IMR-90 (cell line): ENCODE measurements around the gene DRD2. TPM values are rescaled to one million over a fixed set of nuclear protein-coding genes. Genes with fewer than 3 reads are reported as not detected.

Experiments
- ATAC-seq: fragments of 200-7000 bp; cut with Tn5 transposase; 2 replicates; pipeline ENCODE4 v1.9.1; 2020; ENCODE audit warnings: low read depth, mild to moderate bottlenecking, moderate library complexity
- BruUV-seq: library from RNA; stranded (reverse); fragments of 400-500 nt; replicated peaks from 2 replicates; lab custom pipeline; 2021; lab: Mats Ljungman, UMichigan
- CTCF ChIA-PET: fragments of 300-600 bp; formaldehyde crosslinking; extraction: SDS; loops from one replicate; lab custom pipeline; 2021; ENCODE audit warnings: antibody characterized with exemption; lab: Yijun Ruan, JAX
- POLR2A ChIA-PET: fragments of 300-600 bp; sonication (Branson Sonifier 250); formaldehyde crosslinking; loops from one replicate; lab custom pipeline; 2022; ENCODE audit warnings: antibody characterized with exemption; ENCODE audit not compliant: unreplicated experiment; lab: Charles Lee
- DNase-seq: peaks from one replicate; pipeline ENCODE4 v3.0.0; 2013
- H2AFZ ChIP-seq: replicated peaks from 2 replicates; pipeline ENCODE3; 2013; ENCODE audit warnings: low read length, mild to moderate bottlenecking; ENCODE audit not compliant: poor library complexity
- H2AK5ac ChIP-seq: 2 replicates; pipeline ENCODE4 v1.6.1; 2013; ENCODE audit warnings: low read depth, low read length, inconsistent platforms
- H2AK9ac ChIP-seq: replicated peaks from 2 replicates; pipeline ENCODE3; 2013; ENCODE audit warnings: mild to moderate bottlenecking, low read depth, low read length, moderate library complexity; ENCODE audit not compliant: poor library complexity
- H2BK120ac ChIP-seq: 2 replicates; pipeline ENCODE4 v1.6.1; 2013; ENCODE audit warnings: low read depth, low read length, inconsistent platforms
- H2BK15ac ChIP-seq: 3 replicates; pipeline ENCODE4 v1.6.1; 2013; ENCODE audit warnings: low read depth, low read length, inconsistent platforms
- H2BK20ac ChIP-seq: 2 replicates; pipeline ENCODE4 v1.6.1; 2013; ENCODE audit warnings: low read depth, mild to moderate bottlenecking, inconsistent platforms, low read length, moderate library complexity
- H2BK5ac ChIP-seq: 2 replicates; pipeline ENCODE4 v1.6.1; 2013; ENCODE audit warnings: mild to moderate bottlenecking, low read depth, low read length, inconsistent platforms; ENCODE audit not compliant: poor library complexity, severe bottlenecking
- H3K14ac ChIP-seq: replicated peaks from 2 replicates; pipeline ENCODE4 v1.6.1; 2013; ENCODE audit warnings: low read depth, low read length, inconsistent platforms
- H3K18ac ChIP-seq: 2 replicates; pipeline ENCODE4 v1.6.1; 2013; ENCODE audit warnings: low read depth, low read length, control low read depth
- H3K23ac ChIP-seq: 2 replicates; pipeline ENCODE4 v1.6.1; 2013; ENCODE audit warnings: low read depth, low read length, inconsistent platforms
- H3K27ac ChIP-seq: 2 replicates; pipeline ENCODE4 v1.5.1; 2013; ENCODE audit warnings: mild to moderate bottlenecking, control low read depth, low read length; ENCODE audit not compliant: insufficient read depth
- H3K27me3 ChIP-seq: 2 replicates; pipeline ENCODE4 v1.6.1; 2013; ENCODE audit warnings: low read length; ENCODE audit not compliant: control insufficient read depth, insufficient read depth
- H3K36me3 ChIP-seq: 2 replicates; pipeline ENCODE4 v1.6.1; 2013; ENCODE audit warnings: low read length, mixed read lengths; ENCODE audit not compliant: control insufficient read depth, insufficient read depth
- H3K4ac ChIP-seq: 2 replicates; pipeline ENCODE4 v1.6.1; 2013; ENCODE audit warnings: low read depth, low read length, inconsistent platforms
- H3K4me1 ChIP-seq: 2 replicates; pipeline ENCODE4 v1.6.1; 2013; ENCODE audit warnings: low read length, mixed read lengths; ENCODE audit not compliant: control insufficient read depth, insufficient read depth
- H3K4me2 ChIP-seq: 2 replicates; pipeline ENCODE4 v1.6.1; 2013; ENCODE audit warnings: low read depth, mild to moderate bottlenecking, control low read depth, low read length, moderate library complexity
- H3K4me3 ChIP-seq: 2 replicates; pipeline ENCODE4 v1.5.1; 2013; ENCODE audit warnings: low read depth, mild to moderate bottlenecking, control low read depth, low read length, moderate library complexity; ENCODE audit not compliant: insufficient read depth
- H3K56ac ChIP-seq: 2 replicates; pipeline ENCODE4 v1.6.1; 2013; ENCODE audit warnings: low read length, inconsistent platforms; ENCODE audit not compliant: insufficient read depth; ENCODE audit errors: extremely low read depth
- H3K79me1 ChIP-seq, 2 experiments: 2 replicates each; pipeline ENCODE4 v1.6.1; 2013; ENCODE audit warnings: low read length in 2 of 2, inconsistent platforms in 1 of 2, low read depth in 1 of 2
- H3K9ac ChIP-seq: 2 replicates; pipeline ENCODE4 v1.6.1; 2013; ENCODE audit warnings: low read depth, low read length, control low read depth
- H3K9me1 ChIP-seq: 2 replicates; pipeline ENCODE4 v1.6.1; 2013; ENCODE audit warnings: low read length, inconsistent platforms; ENCODE audit not compliant: insufficient read depth
- H3K9me3 ChIP-seq: 2 replicates; pipeline ENCODE4 v1.6.1; 2013; ENCODE audit warnings: low read length; ENCODE audit not compliant: control insufficient read depth, insufficient read depth
- H4K20me1 ChIP-seq: 2 replicates; pipeline ENCODE4 v1.6.1; 2013; ENCODE audit warnings: low read length, inconsistent platforms; ENCODE audit not compliant: insufficient read depth
- H4K5ac ChIP-seq: 2 replicates; pipeline ENCODE4 v1.6.1; 2013; ENCODE audit warnings: mild to moderate bottlenecking, low read depth, low read length, control low read depth
- H4K8ac ChIP-seq, 2 experiments: 2 replicates each; pipeline ENCODE4 v1.6.1; 2013; ENCODE audit warnings: low read depth in 2 of 2, low read length in 2 of 2, control low read depth in 1 of 2, inconsistent platforms in 1 of 2
- H4K91ac ChIP-seq: 2 replicates; pipeline ENCODE4 v1.6.1; 2013; ENCODE audit warnings: low read depth, low read length, inconsistent platforms; ENCODE audit not compliant: insufficient read depth
- CEBPB ChIP-seq: IDR thresholded peaks from 2 replicates; pipeline ENCODE4 v1.6.1; 2012; ENCODE audit warnings: low read depth, low read length, improper control_type of control experiment
- MAZ ChIP-seq: IDR thresholded peaks from 2 replicates; pipeline ENCODE4 v1.6.1; 2012; ENCODE audit warnings: low read depth, mild to moderate bottlenecking, low read length, improper control_type of control experiment, moderate library complexity, borderline replicate concordance
- RFX5 ChIP-seq: IDR thresholded peaks from 2 replicates; pipeline ENCODE4 v1.8.0; 2012; ENCODE audit warnings: low read depth, mild to moderate bottlenecking, low read length, moderate library complexity
- WGBS, 2 experiments: methylation state at CpG; one replicate each; pipeline versions ENCODE4 v1.1.5 to v1.1.7; 2013; ENCODE audit warnings: missing lambda C conversion rate in 2 of 2; ENCODE audit not compliant: insufficient read length in 1 of 2; ENCODE audit errors: extremely low coverage in 2 of 2; 5-methylcytosine and 5-hydroxymethylcytosine counted together
- dilution Hi-C: fragments of 300-500 bp; cut with HindIII; formaldehyde crosslinking; loops from one replicate; pipeline ENCODE4 v1.14.3; 2018; ENCODE audit warnings: low sequenced_read_pairs; ENCODE audit not compliant: unreplicated experiment
- in situ Hi-C: fragments of 300-500 bp; cut with MboI; formaldehyde crosslinking; loops from 3 replicates; pipeline ENCODE4 v1.14.3; 2019; ENCODE audit warnings: low sequenced_read_pairs, inconsistent platforms, mixed read lengths
- intact Hi-C: fragments of 100-400 bp; cut with micrococcal nuclease; formaldehyde crosslinking; loops from 2 replicates; pipeline ENCODE4 v1.10.0; 2022
- polyA plus RNA-seq, 3 experiments: library from polyadenylated mRNA; depleted of rRNA; stranded (reverse); fragments of >200 nt; gene quantifications; 2 replicates each; pipeline ENCODE4 v1.2.3, GENCODE V29; 2012; ENCODE audit warnings: low replicate concordance in 1 of 3
- total RNA-seq: library from RNA; depleted of rRNA; stranded (reverse); fragments of >200 nt; gene quantifications from 2 replicates; pipeline ENCODE4 v1.2.3, GENCODE V29; 2012
- TF ChIP-seq, protein P1 (sequence below): conservative IDR thresholded peaks from 2 replicates; pipeline ENCODE4 v1.5.1; 2012; ENCODE audit warnings: mild to moderate bottlenecking, low read depth, low read length, improper control_type of control experiment

DRD2 gene
- total and polyA plus RNA-seq, 2 of the 4 experiments (the other 2 are of a cell fraction) = not detected

DNA sequence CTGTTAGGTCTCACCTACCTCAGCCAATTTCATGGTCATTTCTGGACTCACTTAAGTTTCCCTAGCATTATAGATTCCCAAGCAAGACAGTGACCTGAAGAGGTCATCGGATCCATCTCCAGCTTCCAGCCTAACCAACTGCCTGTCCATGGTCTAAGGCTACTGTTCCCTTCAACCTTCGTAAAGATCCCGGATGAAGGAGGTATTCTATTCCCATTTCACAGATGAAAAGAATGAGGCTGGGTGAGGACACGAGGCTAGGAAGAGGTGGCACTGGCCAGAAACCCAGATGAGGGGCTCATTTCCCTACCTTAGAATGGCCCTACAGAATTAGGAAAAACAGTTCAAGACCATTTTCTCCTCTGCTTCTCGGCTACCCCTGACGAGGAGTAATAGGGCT is 31.3 kb upstream of the DRD2 start:
- BruUV-seq = no TSS peak
- no peak for TF ChIP-seq CEBPB
- TF ChIP-seq RFX5 = no peak
- TF ChIP-seq, protein P1, sequence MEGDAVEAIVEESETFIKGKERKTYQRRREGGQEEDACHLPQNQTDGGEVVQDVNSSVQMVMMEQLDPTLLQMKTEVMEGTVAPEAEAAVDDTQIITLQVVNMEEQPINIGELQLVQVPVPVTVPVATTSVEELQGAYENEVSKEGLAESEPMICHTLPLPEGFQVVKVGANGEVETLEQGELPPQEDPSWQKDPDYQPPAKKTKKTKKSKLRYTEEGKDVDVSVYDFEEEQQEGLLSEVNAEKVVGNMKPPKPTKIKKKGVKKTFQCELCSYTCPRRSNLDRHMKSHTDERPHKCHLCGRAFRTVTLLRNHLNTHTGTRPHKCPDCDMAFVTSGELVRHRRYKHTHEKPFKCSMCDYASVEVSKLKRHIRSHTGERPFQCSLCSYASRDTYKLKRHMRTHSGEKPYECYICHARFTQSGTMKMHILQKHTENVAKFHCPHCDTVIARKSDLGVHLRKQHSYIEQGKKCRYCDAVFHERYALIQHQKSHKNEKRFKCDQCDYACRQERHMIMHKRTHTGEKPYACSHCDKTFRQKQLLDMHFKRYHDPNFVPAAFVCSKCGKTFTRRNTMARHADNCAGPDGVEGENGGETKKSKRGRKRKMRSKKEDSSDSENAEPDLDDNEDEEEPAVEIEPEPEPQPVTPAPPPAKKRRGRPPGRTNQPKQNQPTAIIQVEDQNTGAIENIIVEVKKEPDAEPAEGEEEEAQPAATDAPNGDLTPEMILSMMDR = no peak
- TF ChIP-seq MAZ = no peak
- CTCF ChIA-PET = no interaction called here
- DNase-seq (no peak), ATAC-seq (no peak)
- no peak overlapping the region for H4K8ac ChIP-seq
- H3K14ac ChIP-seq = no peak overlapping the region
- no peak overlapping the region for H2AK5ac ChIP-seq
- intact Hi-C loops = no loop called here
- no peak overlapping the region for H3K56ac ChIP-seq
- H4K5ac ChIP-seq = no peak overlapping the region
- no peak overlapping the region for H3K4me3 ChIP-seq
- no peak overlapping the region for H2BK15ac ChIP-seq
- no peaks in the 10 kb centered on the region for H3K9me3 ChIP-seq
- no peaks in the 10 kb centered on the region for H3K9me1 ChIP-seq
- no peaks in the 10 kb centered on the region for H3K79me1 ChIP-seq
- H3K4me2 ChIP-seq = no peak overlapping the region
- no peaks in the 10 kb centered on the region for H3K36me3 ChIP-seq
- no peak overlapping the region for H2BK20ac ChIP-seq
- no peaks in the 10 kb centered on the region for H4K20me1 ChIP-seq
- in situ Hi-C loops = no loop called here
- H3K4me1 ChIP-seq = no peaks in the 10 kb centered on the region
- H2AFZ ChIP-seq = no peak overlapping the region
- H3K23ac ChIP-seq = no peak overlapping the region
- no peak overlapping the region for H3K18ac ChIP-seq
- WGBS, 2 experiments = no CpG with 5 or more reads among the region's 6 CpGs
- no peak overlapping the region for H2BK120ac ChIP-seq
- POLR2A ChIA-PET = no interaction called here
- peaks cover 2% of the 10 kb centered on the region for H3K27me3 ChIP-seq
- H3K9ac ChIP-seq = no peak overlapping the region
- H3K27ac ChIP-seq = no peak overlapping the region
- dilution Hi-C loops = no loop called here
- H2BK5ac ChIP-seq = no peak overlapping the region
- H3K4ac ChIP-seq = no peak overlapping the region
- no peak overlapping the region for H4K91ac ChIP-seq
- H2AK9ac ChIP-seq = no peak overlapping the region
